Mesenchymal stem cell (in vitro differentiated cells and primary cell): ENCODE measurements around the gene SPAG17.

ENCODE experiments used
- DNase-seq: peaks from one replicate; pipeline ENCODE4 v3.0.0-alpha.2; 2013
- H2AFZ ChIP-seq: one replicate; pipeline ENCODE4 v1.6.1; 2013; ENCODE audit warnings: low read depth, mild to moderate bottlenecking, control low read depth, inconsistent platforms, low read length, moderate library complexity
- H2AK5ac ChIP-seq: 2 replicates; pipeline ENCODE4 v1.6.1; 2013; ENCODE audit warnings: low read length, moderate library complexity, mild to moderate bottlenecking, inconsistent platforms; ENCODE audit not compliant: severe bottlenecking
- H2BK120ac ChIP-seq: one replicate; pipeline ENCODE4 v1.6.1; 2013; ENCODE audit warnings: low read depth, mild to moderate bottlenecking, inconsistent platforms, low read length, moderate library complexity
- H2BK12ac ChIP-seq, 2 experiments: one replicate each; pipeline ENCODE4 v1.6.1; 2013; ENCODE audit warnings: inconsistent platforms in 2 of 2, low read length in 2 of 2, mild to moderate bottlenecking in 2 of 2, moderate library complexity in 2 of 2, control low read depth in 1 of 2
- H2BK15ac ChIP-seq: one replicate; pipeline ENCODE4 v1.6.1; 2013; ENCODE audit warnings: mild to moderate bottlenecking, low read depth, inconsistent platforms; ENCODE audit not compliant: poor library complexity, severe bottlenecking
- H2BK5ac ChIP-seq: 2 replicates; pipeline ENCODE4 v1.6.1; 2013; ENCODE audit warnings: low read depth, mild to moderate bottlenecking, low read length, control low read depth, inconsistent platforms; ENCODE audit not compliant: poor library complexity, severe bottlenecking
- H3K14ac ChIP-seq, 2 experiments: one replicate each; pipeline ENCODE4 v1.6.1; 2013; ENCODE audit warnings: inconsistent platforms in 2 of 2, low read length in 2 of 2, control low read depth in 1 of 2, mild to moderate bottlenecking in 1 of 2, moderate library complexity in 1 of 2
- H3K18ac ChIP-seq, 2 experiments: one replicate each; pipeline ENCODE4 v1.6.1; 2013; ENCODE audit warnings: inconsistent platforms in 2 of 2, low read length in 2 of 2, control low read depth in 1 of 2, low read depth in 1 of 2, mild to moderate bottlenecking in 1 of 2
- H3K23ac ChIP-seq, 2 experiments: one replicate each; pipeline ENCODE4 v1.6.1; 2013; ENCODE audit warnings: inconsistent platforms in 2 of 2, low read length in 2 of 2, mild to moderate bottlenecking in 2 of 2, moderate library complexity in 2 of 2, control low read depth in 1 of 2
- H3K27ac ChIP-seq: 2 replicates; pipeline ENCODE4 v1.5.1; 2013; ENCODE audit warnings: mild to moderate bottlenecking, moderate library complexity, low read length, control low read depth, inconsistent platforms; ENCODE audit not compliant: poor library complexity, severe bottlenecking
- H3K27me3 ChIP-seq, 2 experiments: 2 replicates each; pipeline versions ENCODE4 v1.6.1 to v1.7.0; 2013; ENCODE audit warnings: low read length in 2 of 2, mild to moderate bottlenecking in 2 of 2, moderate library complexity in 2 of 2, control low read depth in 1 of 2, inconsistent platforms in 1 of 2; ENCODE audit not compliant: control insufficient read depth in 1 of 2, insufficient read depth in 1 of 2
- H3K36me3 ChIP-seq, 2 experiments: 2 replicates each; pipeline versions ENCODE4 v1.6.1 to v1.7.0; 2013; ENCODE audit warnings: low read length in 2 of 2, control low read depth in 1 of 2, inconsistent platforms in 1 of 2, low read depth in 1 of 2, mild to moderate bottlenecking in 1 of 2; ENCODE audit not compliant: insufficient read depth in 2 of 2, control insufficient read depth in 1 of 2
- H3K4ac ChIP-seq, 2 experiments: one replicate each; pipeline ENCODE4 v1.6.1; 2013; ENCODE audit warnings: inconsistent platforms in 2 of 2, low read length in 2 of 2, mild to moderate bottlenecking in 2 of 2, moderate library complexity in 2 of 2, control low read depth in 1 of 2, low read depth in 1 of 2
- H3K4me1 ChIP-seq: 2 replicates; pipeline ENCODE4 v1.6.1; 2013; ENCODE audit warnings: low read depth, low read length, control low read depth; ENCODE audit not compliant: control insufficient read depth, insufficient read depth
- H3K4me2 ChIP-seq: 2 replicates; pipeline ENCODE4 v1.6.1; 2013; ENCODE audit warnings: low read length, mild to moderate bottlenecking, inconsistent platforms; ENCODE audit not compliant: poor library complexity, severe bottlenecking
- H3K4me3 ChIP-seq, 2 experiments: 2 replicates each; pipeline versions ENCODE4 v1.5.1 to v1.7.0; 2013; ENCODE audit warnings: low read length in 2 of 2, mild to moderate bottlenecking in 2 of 2, control low read depth in 1 of 2, low read depth in 1 of 2; ENCODE audit not compliant: insufficient read depth in 1 of 2
- H3K79me1 ChIP-seq: replicated peaks from 2 replicates; pipeline ENCODE4 v1.6.1; 2013; ENCODE audit warnings: mild to moderate bottlenecking, control low read depth, low read length, inconsistent platforms; ENCODE audit not compliant: poor library complexity, severe bottlenecking
- H3K9ac ChIP-seq: 2 replicates; pipeline ENCODE4 v1.7.0; 2013; ENCODE audit warnings: mild to moderate bottlenecking, low read length, moderate library complexity
- H3K9me3 ChIP-seq: 2 replicates; pipeline ENCODE4 v1.7.0; 2013; ENCODE audit warnings: mild to moderate bottlenecking, low read length; ENCODE audit not compliant: control insufficient read depth
- H4K8ac ChIP-seq: one replicate; pipeline ENCODE4 v1.6.1; 2013; ENCODE audit warnings: inconsistent platforms, mild to moderate bottlenecking, low read length, moderate library complexity
- H4K91ac ChIP-seq: one replicate; pipeline ENCODE4 v1.6.1; 2013; ENCODE audit warnings: mild to moderate bottlenecking, low read length, inconsistent platforms
- WGBS: methylation state at CpG from one replicate; pipeline ENCODE4 v1.1.7; 2013; ENCODE audit warnings: mixed read lengths; 5-methylcytosine and 5-hydroxymethylcytosine counted together

Gene SPAG17

DNA sequence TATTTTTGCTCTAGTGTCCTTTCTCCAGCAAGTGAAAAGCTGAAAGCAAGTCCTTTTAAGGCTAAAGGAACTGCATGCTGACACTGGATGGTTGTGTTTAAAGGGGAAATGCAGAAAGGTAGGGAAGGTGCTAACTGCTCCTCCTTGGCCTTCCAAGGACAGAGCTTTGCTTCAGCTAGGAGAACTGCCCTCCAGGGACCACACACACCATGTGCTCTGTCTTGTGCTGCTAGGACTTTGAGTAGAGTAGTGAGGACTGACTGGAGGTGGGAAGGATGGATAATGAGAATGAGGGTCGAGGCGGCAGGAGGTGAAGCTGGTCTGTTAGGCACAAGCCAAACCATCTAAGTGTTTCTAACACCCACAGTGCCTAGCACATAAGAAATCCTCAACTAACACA, 177.6 kb downstream of the SPAG17 start:
- no peak for DNase-seq
- Histone ChIP-seq H3K4me1 (no peaks in the 10 kb centered on the region), H2AFZ (no peak overlapping the region), H2BK12ac (no peak overlapping the region), H2BK120ac (no peak overlapping the region), H3K4me2 (no peak overlapping the region), H3K9ac (no peak overlapping the region), H3K27me3 (no peaks in the 10 kb centered on the region), H3K9me3 (no peaks in the 10 kb centered on the region), H3K4ac (no peak overlapping the region), H2AK5ac (no peak overlapping the region), H3K79me1 (no peaks in the 10 kb centered on the region), H3K4me3 (no peak overlapping the region), H4K8ac (no peak overlapping the region), H3K27ac (no peak overlapping the region), H3K36me3 (no peaks in the 10 kb centered on the region), H3K18ac (no peak overlapping the region), H3K23ac (no peak overlapping the region), H2BK15ac (no peak overlapping the region), H2BK5ac (no peak overlapping the region), H3K14ac (peak overlapping the region in 1 of 2 experiments; percentile 35), H4K91ac (no peak overlapping the region)
- WGBS, result no CpG with 5 or more reads among the region's 2 CpGs

- no peak overlapping the region for H3K14ac ChIP-seq
- no peak overlapping the region for H3K27ac ChIP-seq
- no peak overlapping the region for H3K9ac ChIP-seq
- no peaks in the 10 kb centered on the region for H3K4me1 ChIP-seq
- H3K18ac ChIP-seq, result no peak overlapping the region
- H2AK5ac ChIP-seq, result no peak overlapping the region
- H3K79me1 ChIP-seq, result no peaks in the 10 kb centered on the region
- H2BK15ac ChIP-seq, result no peak overlapping the region
- no peak overlapping the region for H3K23ac ChIP-seq
- no peaks in the 10 kb centered on the region for H3K36me3 ChIP-seq
- no peak overlapping the region for H2BK5ac ChIP-seq
- WGBS, result 75% methylated on average over 5 of the region's 5 CpGs
- H2AFZ ChIP-seq, result no peak overlapping the region
- no peaks in the 10 kb centered on the region for H3K27me3 ChIP-seq
- H4K8ac ChIP-seq, result no peak overlapping the region
- no peak overlapping the region for H3K4me2 ChIP-seq
- no peaks in the 10 kb centered on the region for H3K9me3 ChIP-seq
- no peak overlapping the region for H3K4ac ChIP-seq
- H2BK12ac ChIP-seq, result no peak overlapping the region
- no peak for DNase-seq
- no peak overlapping the region for H2BK120ac ChIP-seq
- no peak overlapping the region for H3K4me3 ChIP-seq
- no peak overlapping the region for H4K91ac ChIP-seq
These were observed 180.7 kb downstream of the SPAG17 start for GRCh38 chr1:118004312-118004711.

DNA sequence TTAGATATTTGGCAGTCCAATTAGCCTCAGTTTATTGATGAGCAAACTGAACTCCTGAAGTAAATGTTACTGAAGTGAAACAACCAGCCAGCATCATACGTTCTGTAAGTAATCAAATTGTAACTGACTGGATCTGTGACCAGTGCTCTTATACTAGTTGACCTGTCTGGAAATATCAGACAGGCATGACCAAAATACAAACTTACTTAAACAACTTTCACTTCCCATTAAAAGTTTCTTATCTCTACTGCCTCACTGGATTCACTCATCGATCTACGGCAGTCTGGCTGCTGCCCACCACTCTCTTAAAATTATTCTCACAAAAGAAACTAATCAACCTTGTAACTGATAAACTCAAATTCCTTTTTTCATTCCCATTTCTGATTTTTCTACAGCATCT, 199.1 kb downstream of the SPAG17 start:
- Histone ChIP-seq H3K23ac (no peak overlapping the region), H3K4me2 (no peak overlapping the region), H3K27ac (no peak overlapping the region), H3K18ac (no peak overlapping the region), H2AK5ac (no peak overlapping the region), H2AFZ (no peak overlapping the region), H2BK5ac (no peak overlapping the region), H2BK120ac (no peak overlapping the region), H2BK15ac (no peak overlapping the region), H4K8ac (no peak overlapping the region), H3K4me3 (no peak overlapping the region), H4K91ac (no peak overlapping the region), H3K4me1 (no peaks in the 10 kb centered on the region), H3K27me3 (no peaks in the 10 kb centered on the region), H2BK12ac (no peak overlapping the region), H3K4ac (no peak overlapping the region), H3K14ac (no peak overlapping the region), H3K79me1 (no peaks in the 10 kb centered on the region), H3K36me3 (no peaks in the 10 kb centered on the region), H3K9ac (no peak overlapping the region), H3K9me3 (no peaks in the 10 kb centered on the region)
- WGBS, result 90% methylated on average over 3 of the region's 3 CpGs
- DNase-seq, result no peak

DNA sequence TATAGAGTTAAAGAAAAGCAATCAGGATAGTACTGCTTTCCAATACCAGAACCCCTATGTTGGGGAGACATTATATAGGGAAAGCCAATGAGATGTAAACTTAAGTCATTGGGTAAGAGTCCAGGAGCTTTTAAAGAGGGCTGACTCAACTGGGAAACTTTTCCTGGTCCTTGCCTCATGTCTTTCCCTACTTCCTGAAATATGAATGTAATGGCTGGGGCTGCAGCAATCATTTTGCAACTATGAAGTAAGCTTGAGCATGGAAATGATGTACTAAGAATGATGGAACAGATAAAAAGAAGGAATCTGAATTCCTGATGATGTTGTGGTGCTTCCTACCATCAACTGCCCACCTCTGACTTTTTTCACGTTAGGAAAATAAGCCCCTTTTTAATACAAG, 199.8 kb downstream of the SPAG17 start:
- Histone ChIP-seq H3K4ac (no peak overlapping the region), H3K27ac (no peak overlapping the region), H2AK5ac (no peak overlapping the region), H3K9ac (no peak overlapping the region), H3K36me3 (no peaks in the 10 kb centered on the region), H3K4me1 (no peaks in the 10 kb centered on the region), H3K79me1 (no peaks in the 10 kb centered on the region), H2BK120ac (no peak overlapping the region), H2BK15ac (no peak overlapping the region), H2AFZ (no peak overlapping the region), H4K8ac (no peak overlapping the region), H2BK5ac (no peak overlapping the region), H2BK12ac (no peak overlapping the region), H3K4me2 (no peak overlapping the region), H3K18ac (no peak overlapping the region), H3K9me3 (no peaks in the 10 kb centered on the region), H3K14ac (no peak overlapping the region), H3K4me3 (no peak overlapping the region), H3K27me3 (no peaks in the 10 kb centered on the region), H4K91ac (no peak overlapping the region), H3K23ac (no peak overlapping the region)
- no CpG with 5 or more reads among the region's 1 CpG for WGBS
- no peak for DNase-seq
